Measurements from ENCODE around the gene SECTM1. TPM values are rescaled to one million over a fixed set of nuclear protein-coding genes. Genes with fewer than 3 reads are reported as not detected.
"Not testable (repeated sequence)": the region's sequence is repeated elsewhere in the genome, so short reads cannot be mapped to it uniquely, and the experiment has no call there.

Gene SECTM1
- total RNA-seq, 1 donor from 2014 or later, result 5.5 TPM

GRCh38 chr17:82351713-82352488 is 18.3 kb upstream of the SECTM1 start:
- intact Hi-C loops (cut with micrococcal nuclease), result loop anchor here (10.0 kb wide), 1 partner anchor 53 kb away; no protein-coding TSS in a partner anchor
- ATAC-seq, result peak; percentile 88
- peak; percentile 87 for DNase-seq

- intact Hi-C loops (cut with micrococcal nuclease), result loop anchor here (10.0 kb wide), 1 partner anchor 54 kb away; no protein-coding TSS in a partner anchor
- ATAC-seq (peak; percentile 12), DNase-seq (peak; percentile 19)
Observed at GRCh38 chr17:82351254-82351712, 17.7 kb upstream of the SECTM1 start.

- DNase-seq (peak; percentile 31), ATAC-seq (no peak)
- intact Hi-C loops (cut with micrococcal nuclease), result loop anchor here (10.0 kb wide), 1 partner anchor 54 kb away; no protein-coding TSS in a partner anchor
Observed at GRCh38 chr17:82350182-82351030, 16.8 kb upstream of the SECTM1 start.

- peak; percentile 4 for DNase-seq
- intact Hi-C loops (cut with micrococcal nuclease), result no loop called here
- no peak for ATAC-seq
Observed at GRCh38 chr17:82349287-82349701, 15.7 kb upstream of the SECTM1 start.

GRCh38 chr17:82348866-82349265 is 15.3 kb upstream of the SECTM1 start:
- no peak for ATAC-seq
- intact Hi-C loops (cut with micrococcal nuclease), result no loop called here
- peak; percentile 4 for DNase-seq

- ATAC-seq (no peak), DNase-seq (peak; percentile 21)
- intact Hi-C loops (cut with micrococcal nuclease), result no loop called here
Observed at GRCh38 chr17:82348434-82348833, 14.9 kb upstream of the SECTM1 start.

GRCh38 chr17:82347994-82348393 is 14.4 kb upstream of the SECTM1 start:
- peak; percentile 3 for DNase-seq
- ATAC-seq; intact Hi-C loops (cut with micrococcal nuclease): not testable (repeated sequence)

GRCh38 chr17:82346342-82347300 is 13.1 kb upstream of the SECTM1 start:
- intact Hi-C loops (cut with micrococcal nuclease), result no loop called here
- DNase-seq (peak; percentile 17), ATAC-seq (no peak)

- intact Hi-C loops (cut with micrococcal nuclease), result no loop called here
- peak; percentile 29 for DNase-seq
- ATAC-seq, result no peak
Observed at GRCh38 chr17:82345151-82345976, 11.8 kb upstream of the SECTM1 start.

- intact Hi-C loops (cut with micrococcal nuclease), result no loop called here
- DNase-seq, result peak; percentile 15
- no peak for ATAC-seq
Observed at GRCh38 chr17:82344175-82344907, 10.8 kb upstream of the SECTM1 start.

- no peak for ATAC-seq
- intact Hi-C loops (cut with micrococcal nuclease), result no loop called here
- peak; percentile 5 for DNase-seq
Observed at GRCh38 chr17:82343560-82343959, 10.0 kb upstream of the SECTM1 start.

GRCh38 chr17:82342361-82343079 is 9.0 kb upstream of the SECTM1 start:
- ATAC-seq, result no peak
- peak; percentile 13 for DNase-seq
- intact Hi-C loops (cut with micrococcal nuclease), result no loop called here

- peak; percentile 6 for ATAC-seq
- DNase-seq, result peak; percentile 28
- intact Hi-C loops (cut with micrococcal nuclease), result no loop called here
Observed at GRCh38 chr17:82339634-82340580, 6.3 kb upstream of the SECTM1 start.

GRCh38 chr17:82338858-82339633 is 5.5 kb upstream of the SECTM1 start:
- DNase-seq, result peak; percentile 41
- intact Hi-C loops (cut with micrococcal nuclease), result no loop called here
- ATAC-seq, result peak; percentile 66

Measured in left ventricle myocardium superior (tissue), 1 donor.